ENCODE measurements around the gene UTF1.
"Not testable (repeated sequence)": the region's sequence is repeated elsewhere in the genome, so short reads cannot be mapped to it uniquely, and the experiment has no call there.

UTF1 gene

DNA sequence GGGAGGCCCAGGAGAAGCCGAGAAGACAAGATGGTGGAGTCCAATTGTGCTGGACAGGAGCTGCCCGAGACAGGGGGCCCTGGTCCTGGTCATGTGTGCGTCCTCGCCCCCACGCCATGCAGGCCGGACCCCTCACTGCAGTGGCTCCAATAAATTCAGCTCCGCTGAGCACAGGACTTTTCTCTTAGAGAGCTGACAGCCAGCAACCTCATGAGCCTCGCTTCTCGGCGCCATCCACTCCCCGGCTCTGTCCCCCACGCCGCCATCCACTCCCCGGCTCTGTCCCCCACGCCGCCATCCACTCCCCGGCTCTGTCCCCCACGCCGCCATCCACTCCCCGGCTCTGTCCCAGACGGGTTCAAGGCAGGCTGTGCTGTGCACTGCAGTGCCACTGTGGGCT is 2.8 kb upstream of the UTF1 start:
- DNase-seq (ENCODE audit: low spot score), result no peak

DNA sequence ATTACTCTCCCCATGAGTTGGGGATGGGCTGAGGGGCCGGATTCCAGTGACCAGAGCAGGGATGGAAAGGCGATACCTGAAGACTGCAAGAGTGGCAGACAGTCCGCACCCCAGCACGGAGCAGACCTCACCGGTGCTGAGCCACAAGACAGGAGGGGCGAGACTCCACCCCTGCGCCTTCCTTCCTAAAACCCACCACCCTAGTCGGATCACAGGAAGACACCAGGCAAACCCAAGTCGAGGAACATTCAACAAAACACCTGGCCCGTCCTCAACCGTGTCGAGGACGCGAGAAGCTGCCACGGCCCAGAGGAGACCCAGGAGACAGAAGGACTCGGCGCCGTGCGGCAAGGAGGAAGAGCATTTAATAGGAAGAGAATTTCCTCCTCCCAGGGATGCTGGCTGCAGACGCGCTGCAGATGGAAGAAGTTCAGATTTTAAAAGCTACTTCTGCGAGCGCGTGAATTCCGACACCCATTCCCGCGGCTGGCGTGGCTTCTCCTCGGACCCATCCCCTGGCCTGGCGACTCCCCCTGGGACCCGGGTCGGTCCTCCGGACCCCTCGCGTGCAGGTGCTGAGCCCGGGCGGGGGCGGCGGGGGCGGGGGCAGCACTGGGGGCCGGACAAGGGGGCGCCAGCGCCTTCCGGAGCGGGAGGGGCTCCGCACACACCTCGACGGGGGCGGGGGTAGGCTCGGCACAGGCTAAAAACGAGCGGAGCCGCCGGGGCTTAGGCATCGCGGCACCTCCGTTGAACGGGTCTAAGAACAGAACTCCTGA is 563 bp upstream of the UTF1 start:
- DNase-seq (ENCODE audit: low spot score), result no peak

DNA sequence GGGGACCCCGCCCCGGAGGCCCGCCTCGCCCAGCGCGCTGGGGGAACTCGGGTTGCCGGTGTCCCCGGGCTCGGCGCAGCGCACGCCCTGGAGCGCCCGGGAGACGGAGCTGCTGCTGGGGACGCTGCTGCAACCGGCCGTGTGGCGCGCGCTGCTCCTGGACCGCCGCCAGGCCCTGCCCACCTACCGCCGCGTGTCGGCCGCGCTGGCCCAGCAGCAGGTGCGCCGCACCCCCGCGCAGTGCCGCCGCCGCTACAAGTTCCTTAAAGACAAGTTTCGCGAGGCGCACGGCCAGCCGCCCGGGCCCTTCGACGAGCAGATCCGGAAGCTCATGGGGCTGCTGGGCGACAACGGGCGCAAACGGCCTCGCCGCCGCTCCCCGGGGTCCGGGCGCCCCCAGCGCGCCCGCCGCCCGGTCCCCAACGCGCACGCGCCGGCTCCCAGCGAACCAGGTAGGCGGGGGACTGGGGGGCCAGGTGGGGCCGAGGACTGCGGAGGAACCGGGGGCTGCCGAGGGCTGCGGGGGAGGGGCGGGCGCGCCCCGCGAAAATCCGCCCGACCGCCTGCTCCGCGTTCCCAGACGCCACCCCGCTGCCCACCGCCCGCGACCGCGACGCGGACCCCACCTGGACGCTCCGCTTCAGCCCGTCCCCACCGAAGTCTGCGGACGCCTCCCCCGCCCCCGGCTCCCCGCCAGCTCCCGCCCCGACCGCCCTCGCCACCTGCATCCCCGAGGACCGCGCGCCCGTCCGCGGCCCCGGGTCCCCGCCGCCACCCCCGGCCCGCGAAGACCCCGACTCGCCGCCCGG is 574 bp downstream of the UTF1 start:
- DNase-seq (ENCODE audit: low spot score), result peak; percentile 33

DNA sequence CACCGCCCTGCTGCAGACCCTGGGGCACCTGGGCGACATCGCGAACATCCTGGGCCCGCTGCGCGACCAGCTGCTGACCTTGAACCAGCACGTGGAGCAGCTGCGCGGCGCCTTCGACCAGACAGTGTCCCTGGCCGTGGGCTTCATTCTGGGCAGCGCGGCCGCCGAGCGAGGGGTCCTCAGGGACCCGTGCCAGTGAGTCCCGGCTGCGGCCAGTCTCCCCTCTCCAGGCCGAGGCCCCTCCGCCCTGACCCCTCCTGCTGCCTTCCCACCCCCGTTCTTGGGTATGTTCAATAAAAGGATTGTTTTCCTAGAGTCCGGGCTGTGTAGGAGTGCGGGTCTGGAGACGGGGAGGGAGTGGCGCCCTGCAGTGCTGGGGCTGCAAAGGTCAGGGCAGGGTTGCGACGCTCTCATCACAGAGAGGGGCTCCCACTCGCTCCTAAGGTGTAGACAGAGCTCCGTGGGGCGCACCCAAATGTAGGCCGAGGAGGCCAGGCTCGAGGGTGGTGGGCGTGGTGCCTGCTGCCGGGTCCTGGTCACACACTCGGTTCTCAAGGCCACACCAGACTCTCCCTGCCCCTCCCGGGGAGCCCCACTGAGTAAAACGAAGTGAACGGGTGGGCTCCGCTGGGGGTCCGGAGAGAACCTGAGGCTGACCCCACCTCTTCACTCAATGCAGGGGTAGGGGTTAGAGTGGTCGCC is 1.4 kb downstream of the UTF1 start:
- DNase-seq (ENCODE audit: low spot score), result no peak

DNA sequence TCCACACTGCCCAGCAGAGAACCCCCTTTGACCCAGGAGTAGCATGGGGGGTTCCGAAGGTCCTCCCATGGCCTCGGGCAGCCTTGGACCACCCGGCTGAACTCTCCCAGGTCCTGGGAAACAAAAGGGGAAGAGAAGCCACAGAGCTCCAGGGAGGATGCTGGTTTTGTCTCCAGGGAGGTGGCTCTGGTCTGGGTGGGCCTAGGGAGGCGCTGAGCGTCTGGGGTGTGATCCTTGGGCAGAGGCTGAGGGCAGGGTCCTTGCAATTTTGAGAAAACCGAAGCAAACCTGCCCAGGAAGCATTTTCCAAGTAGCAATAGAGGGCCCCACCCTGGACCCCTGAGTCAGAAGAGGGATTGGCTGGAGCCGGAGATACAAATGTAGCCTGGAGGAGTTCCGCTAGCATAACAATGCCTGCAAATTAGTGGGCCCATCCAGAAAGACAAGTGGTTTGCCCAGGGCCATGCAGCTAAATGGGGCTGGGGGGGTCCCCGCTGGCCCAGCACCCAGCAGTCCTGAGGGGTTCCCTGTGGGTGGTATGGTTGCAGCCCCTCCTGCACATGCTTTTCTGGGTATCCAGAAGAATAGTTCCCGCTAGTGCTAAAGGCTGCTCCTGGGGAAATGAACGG is 2.0 kb downstream of the UTF1 start:
- no peak for DNase-seq (ENCODE audit: low spot score)

DNA sequence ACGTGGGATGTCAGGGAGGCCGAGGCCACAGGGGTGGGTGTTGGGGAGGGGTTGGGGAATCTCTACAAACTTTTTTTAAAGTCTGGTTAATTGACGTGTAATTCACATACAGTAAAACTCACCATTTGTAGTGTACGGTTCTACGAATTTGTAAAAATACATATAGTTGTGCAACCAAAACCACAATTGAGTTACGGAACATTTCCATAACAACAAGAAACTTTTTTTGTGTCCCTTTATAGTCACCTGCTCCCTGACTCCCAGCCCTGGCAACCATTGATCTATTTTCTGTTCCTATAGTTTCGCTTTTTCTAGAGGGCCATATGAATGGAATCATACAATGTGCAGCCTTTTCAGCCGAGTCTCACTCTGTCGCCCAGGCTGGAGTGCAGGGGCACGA is 4.8 kb downstream of the UTF1 start:
- not testable (repeated sequence) for DNase-seq (ENCODE audit: low spot score)

DNA sequence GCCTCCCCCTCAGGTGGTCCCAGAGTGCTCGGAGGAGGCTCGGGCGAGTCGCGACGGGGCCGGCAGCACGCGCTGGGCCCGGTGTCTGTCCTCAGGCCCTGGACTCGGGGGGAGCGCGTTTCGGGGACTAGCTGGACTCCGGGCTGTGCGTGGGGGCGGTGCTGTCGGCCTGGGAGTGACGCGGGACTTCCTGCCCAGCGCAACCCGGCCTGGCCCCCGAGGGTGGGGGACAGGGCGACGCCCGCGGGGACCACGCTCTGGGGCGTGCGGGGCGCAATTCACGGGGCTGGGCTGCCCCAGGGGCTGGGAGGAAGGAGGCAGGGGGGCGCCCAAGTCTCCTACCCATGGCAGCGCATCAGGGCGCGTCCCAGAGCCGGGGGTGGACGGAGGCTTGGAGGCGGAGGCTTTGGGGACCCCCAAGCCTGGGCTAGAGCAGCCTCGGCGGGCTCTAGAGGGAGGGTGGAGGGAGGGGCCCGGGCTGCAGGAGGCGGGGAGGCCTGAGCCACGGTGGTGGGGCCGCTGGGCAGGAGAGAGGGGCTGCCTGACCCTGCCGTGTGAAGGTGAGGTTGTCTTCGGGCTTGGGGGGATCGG is 5.3 kb downstream of the UTF1 start:
- no peak for DNase-seq (ENCODE audit: low spot score)

DNA sequence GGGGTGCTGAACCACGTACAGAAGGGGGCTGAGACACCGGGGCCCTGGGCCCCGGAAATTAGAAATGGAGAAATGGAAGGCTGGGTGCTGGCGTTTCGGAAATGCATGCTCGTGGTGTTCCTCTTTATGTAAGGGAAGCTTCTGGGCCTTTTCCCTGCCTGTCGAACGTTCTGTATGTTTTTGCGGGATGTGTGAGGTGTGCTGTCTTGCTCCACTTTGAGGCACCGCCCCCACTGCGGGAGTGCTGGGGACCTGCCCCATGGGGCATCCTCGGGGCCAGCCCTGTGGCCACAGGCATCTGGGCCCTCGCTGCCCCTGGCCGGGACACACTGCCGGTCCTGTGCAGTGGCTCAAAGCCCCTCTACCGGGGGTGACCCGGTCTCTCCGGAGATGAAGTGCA is 5.9 kb downstream of the UTF1 start:
- DNase-seq (ENCODE audit: low spot score), result no peak

DNA sequence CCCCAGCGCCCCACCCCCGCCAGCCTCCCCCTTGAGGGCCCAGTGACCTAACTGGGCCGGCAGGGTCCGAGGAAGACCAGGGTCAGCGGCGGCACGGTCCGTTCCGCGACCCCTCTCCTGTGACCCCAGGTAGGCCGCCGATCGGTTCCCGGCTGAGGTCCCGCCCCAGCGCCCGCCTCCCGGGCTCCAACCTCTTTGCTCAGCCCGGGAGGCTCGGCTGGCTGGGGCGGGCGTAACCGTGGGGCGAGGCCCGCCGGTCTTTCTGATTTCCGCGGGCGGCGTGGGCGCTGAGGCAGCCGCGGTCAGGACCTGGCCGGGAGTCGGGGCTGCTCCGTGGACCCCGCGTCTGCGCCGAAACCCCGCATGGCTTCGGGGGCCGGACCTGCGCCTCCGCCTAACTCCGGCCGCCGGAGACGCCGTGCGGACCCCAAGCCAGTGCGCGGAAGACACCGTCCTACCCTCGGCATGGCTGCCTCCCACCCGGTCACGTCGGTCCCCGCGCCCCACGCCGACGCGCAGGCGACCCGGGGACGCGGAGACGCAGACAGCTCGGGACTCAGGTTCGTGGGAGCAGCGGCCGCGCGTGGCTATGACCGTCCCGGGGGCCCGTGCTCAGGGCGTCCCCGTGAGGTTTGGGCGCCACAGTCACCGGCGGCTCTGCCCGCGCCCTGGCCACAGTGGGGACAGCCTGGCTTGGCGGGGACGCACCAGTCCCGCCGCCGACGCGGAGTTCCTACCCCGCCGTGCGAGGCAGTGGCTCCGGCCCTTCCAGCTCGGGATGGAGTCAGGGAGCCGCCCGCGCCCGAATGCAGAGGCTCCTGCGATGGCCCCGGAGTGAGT is 6.6 kb downstream of the UTF1 start:
- DNase-seq (ENCODE audit: low spot score), result no peak

DNA sequence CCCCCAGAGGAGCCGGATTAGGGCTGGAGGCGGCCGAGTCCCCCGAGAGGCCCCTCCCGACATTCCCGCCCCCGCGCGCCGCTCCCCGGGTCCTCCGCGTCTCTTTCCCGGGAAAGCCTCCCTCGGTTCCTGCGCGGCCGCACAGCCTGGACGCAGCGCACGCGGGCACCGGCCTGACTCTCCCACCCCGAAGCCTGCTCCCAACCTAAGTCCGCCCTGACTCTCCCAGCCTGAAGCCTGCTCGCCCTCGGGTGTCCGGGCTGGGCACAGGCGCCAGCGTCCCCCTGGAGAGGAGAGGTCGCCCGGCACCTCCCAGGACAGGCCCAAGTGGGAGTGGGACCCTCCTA is 7.2 kb downstream of the UTF1 start:
- DNase-seq (ENCODE audit: low spot score), result no peak

DNA sequence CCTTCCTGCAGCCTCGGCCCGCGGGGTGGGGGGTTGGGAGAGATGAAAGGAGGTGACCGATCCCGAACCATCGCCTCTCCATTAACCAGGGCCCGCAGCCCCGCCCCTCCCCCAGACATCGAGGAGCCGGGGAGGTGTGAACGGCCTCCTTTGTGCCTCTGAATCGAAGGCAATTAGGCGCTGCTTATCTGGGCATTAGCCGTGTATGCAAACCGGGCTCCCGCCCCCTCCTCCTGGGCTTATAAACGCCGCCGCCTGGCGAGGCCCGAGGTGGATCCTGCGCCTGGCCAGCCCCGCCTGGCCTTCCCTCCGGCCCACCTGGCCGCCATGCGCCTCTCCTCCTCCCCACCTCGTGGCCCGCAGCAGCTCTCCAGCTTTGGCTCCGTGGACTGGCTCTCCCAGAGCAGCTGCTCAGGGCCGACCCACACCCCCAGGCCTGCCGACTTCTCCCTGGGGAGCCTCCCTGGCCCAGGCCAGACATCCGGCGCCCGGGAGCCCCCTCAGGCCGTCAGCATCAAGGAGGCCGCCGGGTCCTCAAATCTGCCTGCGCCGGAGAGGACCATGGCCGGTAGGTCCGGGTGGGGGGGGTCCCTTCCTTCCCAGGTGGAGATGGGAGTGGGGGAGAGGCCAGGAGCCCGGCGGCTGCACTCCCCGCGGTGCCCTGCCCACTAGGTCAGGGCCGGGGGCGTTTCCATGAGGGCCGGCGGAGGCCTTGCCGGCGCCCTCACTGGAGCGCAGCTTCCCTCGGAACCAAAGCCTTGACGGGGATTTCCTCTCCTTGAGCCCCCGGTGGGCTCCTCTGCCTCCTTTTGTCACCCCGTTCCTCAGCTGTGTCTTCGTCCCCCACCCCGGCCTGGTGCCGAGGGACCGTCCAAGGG is 7.8 kb downstream of the UTF1 start, which contains the start of gene VENTX:
VENTX (plus strand) TSS at position 268 of the 878 bp plus-strand sequence; CDS start at position 328, 60 bp downstream.
- DNase-seq (ENCODE audit: low spot score), result no peak

DNA sequence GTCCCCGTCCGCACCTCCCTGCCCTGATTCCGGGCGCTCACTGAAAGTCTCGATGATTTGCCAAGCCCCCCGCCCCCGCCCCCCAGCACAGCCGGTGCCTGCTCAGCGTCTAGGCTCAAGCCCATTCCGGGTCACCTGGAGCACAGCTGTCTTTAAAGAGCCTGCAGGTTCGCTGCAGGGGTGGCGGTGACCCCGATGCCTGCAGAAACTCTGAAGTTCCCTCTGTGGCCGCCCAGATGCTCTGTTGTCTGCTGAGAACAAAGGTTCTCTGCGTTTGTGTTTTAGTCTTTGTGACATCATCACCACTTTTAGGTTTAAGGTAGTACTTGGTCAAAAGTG is 8.4 kb downstream of the UTF1 start:
- no peak for DNase-seq (ENCODE audit: low spot score)

DNA sequence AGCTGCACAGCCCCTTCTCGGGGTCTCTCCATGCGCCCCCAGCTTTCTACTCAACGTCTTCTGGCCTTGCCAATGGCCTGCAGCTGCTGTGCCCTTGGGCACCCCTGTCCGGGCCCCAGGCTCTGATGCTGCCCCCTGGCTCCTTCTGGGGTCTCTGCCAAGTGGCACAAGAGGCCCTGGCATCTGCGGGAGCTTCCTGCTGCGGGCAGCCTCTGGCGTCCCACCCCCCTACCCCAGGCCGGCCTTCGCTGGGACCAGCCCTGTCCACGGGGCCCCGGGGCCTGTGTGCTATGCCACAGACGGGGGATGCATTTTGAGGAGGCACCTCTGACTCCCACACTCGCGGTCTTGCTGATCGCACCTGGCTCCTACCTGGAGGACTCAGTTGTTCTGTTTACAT is 10.0 kb downstream of the UTF1 start:
- DNase-seq (ENCODE audit: low spot score), result no peak

DNA sequence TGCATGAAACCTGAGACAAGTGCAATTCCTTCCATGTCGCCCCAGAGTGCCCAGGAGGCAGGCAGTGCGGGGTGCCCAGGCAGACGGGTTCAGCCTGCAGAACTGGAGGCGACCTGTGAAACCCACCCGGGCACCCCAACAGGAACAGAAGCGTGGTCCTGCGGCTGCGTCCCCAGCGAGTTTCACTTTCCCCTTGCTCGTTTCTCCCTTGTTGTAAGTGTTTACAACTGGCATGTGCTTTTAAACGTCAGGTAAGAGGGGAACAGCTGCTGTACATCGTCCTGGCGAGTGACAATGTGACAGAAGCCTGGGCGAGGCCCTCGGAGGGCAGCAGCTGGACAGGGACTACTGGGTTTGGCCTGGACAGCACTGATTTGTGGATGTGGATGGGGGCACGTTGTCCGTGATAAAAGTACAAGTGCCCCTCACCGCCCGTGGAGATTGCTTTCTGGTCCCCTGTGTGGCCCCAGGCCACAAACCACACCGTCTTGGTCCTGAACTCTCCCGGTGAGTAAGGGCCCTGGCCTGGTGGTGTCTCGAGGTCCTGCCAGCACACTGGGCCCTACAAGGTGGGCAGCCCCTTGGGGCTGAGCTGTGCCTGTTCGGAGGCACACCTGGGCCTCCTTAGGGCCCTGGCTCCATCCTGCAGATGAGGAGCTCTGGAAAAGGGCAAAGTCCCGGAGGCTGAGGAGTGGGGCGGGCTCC is 11.6 kb downstream of the UTF1 start:
- DNase-seq (ENCODE audit: low spot score), result no peak

DNA sequence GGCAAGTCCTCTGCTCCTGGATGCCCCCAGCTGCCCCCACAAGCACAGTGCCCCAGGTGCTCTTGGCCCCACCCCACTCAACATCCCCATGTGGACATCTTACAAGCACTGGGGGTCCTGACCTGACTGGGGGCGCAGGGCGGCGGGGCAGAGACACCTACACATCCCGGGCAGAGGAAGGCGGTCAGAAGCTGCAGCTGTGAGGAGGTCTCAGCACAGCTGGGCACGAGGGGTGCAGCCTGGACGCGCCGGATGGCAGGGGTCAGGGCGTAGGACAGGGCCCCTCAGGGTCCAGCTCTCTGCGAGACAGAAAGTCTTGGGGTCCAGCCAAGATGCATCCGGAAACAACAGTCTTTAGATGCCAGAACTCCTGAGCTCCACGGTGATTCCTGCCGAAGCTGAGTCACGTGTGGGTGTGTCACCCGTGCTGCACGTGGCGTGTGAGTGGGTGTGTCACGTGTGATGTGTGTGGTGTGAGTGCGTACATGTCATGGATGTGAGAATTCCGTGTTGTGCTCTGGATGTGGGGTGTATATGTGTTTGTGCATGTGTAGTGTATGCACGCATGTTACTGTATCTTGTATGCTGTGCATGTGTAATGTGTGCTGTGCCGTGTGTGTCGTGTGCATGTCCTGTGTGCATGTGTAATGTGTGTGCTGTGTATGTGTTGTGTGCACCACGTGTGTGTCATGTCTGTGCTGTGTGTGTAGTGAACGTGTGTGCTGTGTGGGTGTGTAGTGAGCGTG is 12.8 kb downstream of the UTF1 start:
- DNase-seq (ENCODE audit: low spot score), result no peak

DNA sequence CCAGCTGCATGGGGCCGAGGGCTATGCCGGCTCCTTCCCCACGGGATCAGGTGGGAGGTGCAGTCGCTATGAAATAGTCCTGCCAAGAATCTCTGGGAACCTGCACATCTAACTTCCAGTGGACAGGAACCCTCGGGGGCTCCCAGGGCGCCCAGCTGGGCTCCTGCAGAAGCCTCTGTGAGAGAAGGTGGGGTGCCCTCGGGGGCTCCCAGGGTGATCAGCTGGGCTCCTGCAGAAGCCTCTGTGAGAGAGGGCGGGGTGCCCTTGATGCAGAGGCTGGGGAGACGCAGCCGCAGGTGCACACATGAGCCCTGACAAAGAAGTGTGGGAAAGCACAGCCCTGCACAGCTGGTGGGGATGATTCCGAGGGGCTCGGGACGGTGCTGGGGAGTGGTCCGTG is 13.6 kb downstream of the UTF1 start:
- no peak for DNase-seq (ENCODE audit: low spot score)

DNA sequence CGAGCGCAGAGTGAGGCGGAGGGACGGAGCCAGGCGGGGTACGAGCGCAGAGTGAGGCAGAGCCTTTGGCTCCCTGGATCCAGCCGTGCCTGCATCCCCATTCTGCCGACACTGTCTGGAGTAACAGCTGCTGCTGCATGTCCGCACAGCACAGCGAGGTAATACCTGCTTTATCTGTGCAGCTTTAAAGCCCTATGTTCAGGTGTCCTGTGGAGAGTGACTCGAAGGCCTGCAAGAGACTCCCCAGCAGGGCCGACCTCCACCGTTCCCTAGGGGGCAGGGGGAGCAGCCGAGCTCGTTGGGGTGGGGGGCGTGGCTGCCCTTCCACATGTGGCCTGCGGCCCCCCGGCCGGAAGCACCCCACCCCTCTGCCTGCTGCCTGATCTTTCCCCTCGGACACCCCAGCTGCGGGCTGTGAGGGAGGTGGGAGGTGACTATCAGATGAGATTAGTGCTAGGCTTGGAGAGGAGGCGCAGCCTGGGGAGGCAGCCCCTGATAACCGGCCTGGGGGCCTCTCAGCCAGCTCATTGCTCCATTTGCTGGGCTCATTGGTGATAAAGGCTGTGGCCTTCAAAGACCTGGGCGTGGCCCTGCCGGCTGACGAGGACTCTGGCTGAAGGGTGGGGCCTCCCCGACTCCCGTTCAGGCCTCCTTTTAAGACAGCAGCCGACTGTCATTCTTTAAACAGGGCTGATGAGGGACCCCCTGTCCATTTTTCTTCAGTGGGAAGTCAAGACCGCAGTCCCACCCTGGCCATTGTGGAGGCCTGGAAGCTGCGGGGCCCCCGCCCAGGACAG is 15.6 kb downstream of the UTF1 start:
- DNase-seq (ENCODE audit: low spot score), result no peak

DNA sequence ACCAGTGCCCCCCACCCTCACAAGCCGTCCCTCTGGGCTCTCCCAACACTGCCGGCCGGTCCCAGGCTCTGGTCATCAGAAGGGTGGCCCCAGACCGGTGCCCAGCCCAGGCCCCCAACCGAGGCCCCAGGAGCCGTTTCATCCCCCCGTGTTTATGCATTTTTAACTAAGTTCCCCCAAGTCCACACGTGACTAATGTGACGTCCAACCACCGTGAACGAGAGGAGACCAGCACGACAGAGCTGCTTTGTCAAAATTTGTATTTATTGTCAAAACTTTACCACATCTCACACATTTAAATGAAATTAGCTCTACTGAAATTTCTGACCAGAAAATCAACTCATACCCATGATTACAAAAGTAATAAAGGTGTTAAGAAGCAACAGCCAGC is 16.2 kb downstream of the UTF1 start:
- no peak for DNase-seq (ENCODE audit: low spot score)
